Measurements from ENCODE around the gene DMWD. TPM values are rescaled to one million over a fixed set of nuclear protein-coding genes. Genes with fewer than 3 reads are reported as not detected.

Gene DMWD
- total RNA-seq, 3 donors from 2014 or later (not counting 1 experiment from before 2014, with no cell fraction given) = 66.2 to 82.1 (median 66.3) TPM

DNA sequence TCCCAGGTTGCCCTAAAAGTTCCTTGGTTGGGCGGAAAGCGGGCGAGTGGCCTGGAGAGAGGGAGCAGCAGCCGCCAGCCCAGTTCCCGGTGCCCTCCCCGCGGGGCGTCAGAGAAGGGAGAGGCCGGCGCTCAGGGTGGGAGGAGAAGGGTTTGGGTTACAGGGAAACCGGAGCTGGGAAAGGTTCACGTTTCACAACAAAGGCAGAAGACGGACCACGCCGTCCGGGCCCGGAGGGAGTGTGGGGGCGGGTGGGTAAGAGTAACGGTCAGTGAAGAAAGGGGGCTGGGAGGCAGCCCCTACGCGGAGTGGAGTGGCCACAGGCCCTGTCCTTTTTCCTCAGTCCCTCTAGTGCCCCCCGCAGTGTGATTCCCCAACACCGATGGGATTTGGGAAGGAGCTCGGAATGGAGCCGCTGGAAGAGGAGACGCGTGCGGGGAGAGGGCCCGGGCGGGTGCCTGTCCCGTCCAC is 25.2 kb downstream of the DMWD start:
- H3K4me1 ChIP-seq (ENCODE audit: control insufficient read depth, insufficient read depth, low read length) = peaks cover 31% of the 10 kb centered on the region
- no peak overlapping the region for H3K4me3 ChIP-seq (ENCODE audit: low read length)
- intact Hi-C loops (cut with micrococcal nuclease) = no loop called here
- ATAC-seq = no peak
- Mint-ChIP-seq H3K4me1 (peaks cover 5 to 27% of the 10 kb centered on the region in 2 donors), H3K4me3 (peak overlapping the region; percentile 67), H3K9me3 (no peaks in the 10 kb centered on the region), H3K27ac (no peak overlapping the region), H3K27me3 (ENCODE audit: low read depth in 2 of 2) (peaks cover 0 to 7% of the 10 kb centered on the region in 2 donors), H3K36me3 (no peaks in the 10 kb centered on the region)
- DNase-seq = no peak
- H3K27me3 ChIP-seq (ENCODE audit: control insufficient read depth, insufficient read depth, low read length) = peaks cover 11% of the 10 kb centered on the region
- no peaks in the 10 kb centered on the region for H3K36me3 ChIP-seq (ENCODE audit: control insufficient read depth, insufficient read depth, low read length)
- no peak overlapping the region for H3K27ac ChIP-seq (ENCODE audit: low read length)
- H3K9me3 ChIP-seq (ENCODE audit: control insufficient read depth, insufficient read depth, low read length) = no peaks in the 10 kb centered on the region
- TF ChIP-seq, protein P1, sequence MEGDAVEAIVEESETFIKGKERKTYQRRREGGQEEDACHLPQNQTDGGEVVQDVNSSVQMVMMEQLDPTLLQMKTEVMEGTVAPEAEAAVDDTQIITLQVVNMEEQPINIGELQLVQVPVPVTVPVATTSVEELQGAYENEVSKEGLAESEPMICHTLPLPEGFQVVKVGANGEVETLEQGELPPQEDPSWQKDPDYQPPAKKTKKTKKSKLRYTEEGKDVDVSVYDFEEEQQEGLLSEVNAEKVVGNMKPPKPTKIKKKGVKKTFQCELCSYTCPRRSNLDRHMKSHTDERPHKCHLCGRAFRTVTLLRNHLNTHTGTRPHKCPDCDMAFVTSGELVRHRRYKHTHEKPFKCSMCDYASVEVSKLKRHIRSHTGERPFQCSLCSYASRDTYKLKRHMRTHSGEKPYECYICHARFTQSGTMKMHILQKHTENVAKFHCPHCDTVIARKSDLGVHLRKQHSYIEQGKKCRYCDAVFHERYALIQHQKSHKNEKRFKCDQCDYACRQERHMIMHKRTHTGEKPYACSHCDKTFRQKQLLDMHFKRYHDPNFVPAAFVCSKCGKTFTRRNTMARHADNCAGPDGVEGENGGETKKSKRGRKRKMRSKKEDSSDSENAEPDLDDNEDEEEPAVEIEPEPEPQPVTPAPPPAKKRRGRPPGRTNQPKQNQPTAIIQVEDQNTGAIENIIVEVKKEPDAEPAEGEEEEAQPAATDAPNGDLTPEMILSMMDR (IDR thresholded peaks at IDR 0.05) = no peak
- WGBS (ENCODE audit: insufficient coverage) = 61% methylated on average over 31 of the region's 31 CpGs

DNA sequence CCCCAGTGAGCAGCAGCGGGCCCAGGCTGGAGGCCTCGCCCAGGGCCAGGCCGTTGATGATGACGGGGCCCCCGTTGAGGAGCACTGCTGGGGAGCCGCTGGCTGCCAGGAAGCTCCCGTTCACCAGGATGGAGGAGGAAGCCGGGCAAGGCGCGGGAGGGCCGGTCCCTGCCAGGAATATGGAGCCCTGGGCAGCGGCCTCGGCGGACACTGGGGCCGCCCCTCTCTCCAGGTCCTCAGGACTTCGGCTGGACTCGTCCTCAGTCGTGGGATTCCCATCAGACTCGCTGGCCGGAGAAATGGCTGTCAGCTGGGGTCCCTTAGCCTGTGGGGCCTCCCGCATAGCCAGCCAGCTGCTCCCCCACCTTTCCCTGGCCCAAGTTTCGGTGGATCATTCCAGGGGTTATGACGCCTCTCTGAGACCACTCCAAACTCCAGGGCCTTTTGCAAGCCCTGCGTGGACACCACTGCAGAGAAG is 25.7 kb downstream of the DMWD start:
- H3K4me1 Mint-ChIP-seq = peaks cover 5 to 25% of the 10 kb centered on the region in 2 donors
- 92% methylated on average over 24 of the region's 24 CpGs for WGBS (ENCODE audit: insufficient coverage)
- intact Hi-C loops (cut with micrococcal nuclease) = no loop called here

DNA sequence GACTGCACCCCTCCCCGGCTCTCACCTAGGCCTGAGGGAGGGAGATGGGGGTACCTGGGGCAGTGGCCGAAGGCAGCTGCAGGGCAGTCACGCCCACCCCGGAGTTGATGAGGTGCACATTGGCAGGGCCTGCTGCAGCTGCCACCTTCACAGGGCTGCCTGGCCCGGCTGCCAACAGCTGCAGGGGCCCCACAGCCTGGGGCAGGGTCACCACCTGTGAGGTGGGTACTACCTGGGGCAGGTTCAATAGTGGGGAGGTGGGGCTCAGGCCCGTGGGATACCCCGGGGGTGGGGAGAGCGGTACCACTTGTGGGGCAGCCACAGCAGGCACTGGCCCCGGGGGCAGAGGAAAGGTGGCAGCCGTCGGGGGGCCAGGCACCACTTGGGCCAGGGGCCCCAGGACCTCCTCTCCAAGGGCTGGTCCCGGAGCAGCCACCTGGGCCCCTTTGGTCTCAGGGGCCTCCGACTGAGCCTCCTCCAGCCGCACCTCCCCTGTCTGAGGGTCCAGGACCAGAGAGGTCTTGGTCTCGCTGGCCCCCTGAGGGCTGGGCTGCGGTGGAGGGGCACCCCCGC is 26.3 kb downstream of the DMWD start:
- H3K9me3 ChIP-seq (ENCODE audit: control insufficient read depth, insufficient read depth, low read length) = no peaks in the 10 kb centered on the region
- peaks cover 11% of the 10 kb centered on the region for H3K27me3 ChIP-seq (ENCODE audit: control insufficient read depth, insufficient read depth, low read length)
- peaks cover 0 to 7% of the 10 kb centered on the region in 2 donors for H3K27me3 Mint-ChIP-seq (ENCODE audit: low read depth in 2 of 2)
- 97% methylated on average over 17 of the region's 17 CpGs for whole genome bisulfite sequencing (ENCODE audit: insufficient coverage)
- H3K4me1 Mint-ChIP-seq = peaks cover 5 to 25% of the 10 kb centered on the region in 2 donors
- no peak overlapping the region for H3K4me3 Mint-ChIP-seq
- ATAC-seq = no peak
- H3K4me1 ChIP-seq (ENCODE audit: control insufficient read depth, insufficient read depth, low read length) = peaks cover 31% of the 10 kb centered on the region
- no peaks in the 10 kb centered on the region for H3K36me3 ChIP-seq (ENCODE audit: control insufficient read depth, insufficient read depth, low read length)
- TF ChIP-seq, protein P1 (IDR thresholded peaks at IDR 0.05) = no peak
- no peak for DNase-seq
- no peaks in the 10 kb centered on the region for H3K36me3 Mint-ChIP-seq
- H3K27ac ChIP-seq (ENCODE audit: low read length) = no peak overlapping the region
- H3K4me3 ChIP-seq (ENCODE audit: low read length) = no peak overlapping the region
- no peak overlapping the region for H3K27ac Mint-ChIP-seq
- intact Hi-C loops (cut with micrococcal nuclease) = no loop called here
- no peaks in the 10 kb centered on the region for H3K9me3 Mint-ChIP-seq

More for the DNA sequence above, 25.7 kb downstream of the DMWD start:
- peaks cover 0 to 7% of the 10 kb centered on the region in 2 donors for H3K27me3 Mint-ChIP-seq (ENCODE audit: low read depth in 2 of 2)
- H3K9me3 Mint-ChIP-seq = no peaks in the 10 kb centered on the region
- TF ChIP-seq, protein P1 (IDR thresholded peaks at IDR 0.05) = no peak
- peaks cover 31% of the 10 kb centered on the region for H3K4me1 ChIP-seq (ENCODE audit: control insufficient read depth, insufficient read depth, low read length)
- peak overlapping the region; percentile 67 for H3K4me3 Mint-ChIP-seq
- ATAC-seq = no peak
- no peak overlapping the region for H3K4me3 ChIP-seq (ENCODE audit: low read length)
- H3K27ac Mint-ChIP-seq = no peak overlapping the region
- no peaks in the 10 kb centered on the region for H3K36me3 ChIP-seq (ENCODE audit: control insufficient read depth, insufficient read depth, low read length)
- no peaks in the 10 kb centered on the region for H3K9me3 ChIP-seq (ENCODE audit: control insufficient read depth, insufficient read depth, low read length)
- no peaks in the 10 kb centered on the region for H3K36me3 Mint-ChIP-seq
- peaks cover 11% of the 10 kb centered on the region for H3K27me3 ChIP-seq (ENCODE audit: control insufficient read depth, insufficient read depth, low read length)
- H3K27ac ChIP-seq (ENCODE audit: low read length) = no peak overlapping the region
- no peak for DNase-seq

All from natural killer cell (primary cell).